Fibroblast of pulmonary artery (primary cell): Measurements from ENCODE around the gene STAB2.

Experiments used
- DNase-seq: peaks from one replicate; pipeline ENCODE4 v3.0.0-alpha.2; 2010; ENCODE audit warnings: low read depth
- H3K4me3 ChIP-seq: replicated peaks from 2 replicates; pipeline ENCODE4 v1.5.1; 2011; ENCODE audit warnings: low read depth, mild to moderate bottlenecking, control low read depth, low read length, moderate library complexity
- CTCF ChIP-seq: IDR thresholded peaks from 2 replicates; pipeline ENCODE4 v1.5.1; 2011; ENCODE audit warnings: mild to moderate bottlenecking, control low read depth, low read length, inconsistent platforms; ENCODE audit errors: missing control alignments

STAB2 gene

GRCh38 chr12:103798586-103798985 lies 211.5 kb downstream of the STAB2 start:
- no peak for TF ChIP-seq CTCF
- H3K4me3 ChIP-seq, result no peak overlapping the region
- DNase-seq, result no peak

GRCh38 chr12:103799504-103799856 lies 212.4 kb downstream of the STAB2 start:
- no peak overlapping the region for H3K4me3 ChIP-seq
- TF ChIP-seq CTCF, result no peak
- DNase-seq, result no peak

DNA sequence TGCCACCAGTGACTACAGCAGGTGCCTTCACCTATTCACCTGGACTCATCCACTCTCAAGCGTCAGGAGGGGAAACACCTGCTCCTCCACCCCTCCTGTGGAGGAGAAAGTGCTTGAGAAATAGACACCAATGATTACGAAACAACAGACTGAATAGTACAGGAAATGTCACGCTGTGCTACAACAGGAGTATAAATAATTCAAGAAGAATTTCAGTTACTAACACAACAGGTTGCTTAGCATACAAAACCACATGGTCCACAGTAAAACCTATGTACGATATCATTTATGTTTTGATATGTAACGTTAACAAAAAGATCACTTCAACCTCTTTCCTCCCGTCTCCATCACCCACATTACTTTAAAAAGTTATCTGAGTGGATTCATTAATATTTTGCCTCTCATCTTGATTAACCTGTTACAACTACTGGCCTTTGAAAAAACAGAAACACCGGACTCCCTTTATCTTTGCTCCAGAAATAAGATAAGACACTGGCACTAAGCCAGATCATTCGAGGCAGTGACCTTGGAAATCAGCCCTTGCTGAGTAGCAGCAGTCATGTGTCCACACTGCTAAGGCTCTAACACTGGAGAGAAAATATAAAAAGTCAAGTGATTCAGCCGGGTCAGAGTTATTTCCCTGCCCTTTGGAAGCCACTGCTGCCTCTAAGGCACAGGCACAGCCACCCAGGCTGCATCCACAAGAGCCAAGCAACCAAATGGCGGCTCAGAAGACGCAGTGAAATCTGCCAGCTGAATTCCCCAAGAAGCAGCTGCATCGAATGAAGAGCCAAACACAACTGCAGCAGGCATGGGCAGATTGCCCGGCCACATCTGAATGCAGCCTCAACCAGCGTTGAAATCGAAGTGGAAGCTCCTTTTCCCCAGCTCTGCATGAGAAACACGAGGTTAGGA lies 213.0 kb downstream of the STAB2 start:
- peak overlapping the region; percentile 8 for H3K4me3 ChIP-seq
- DNase-seq, result peak; percentile 86
- no peak for TF ChIP-seq CTCF

GRCh38 chr12:103801709-103802585 lies 214.9 kb downstream of the STAB2 start:
- DNase-seq, result peak; percentile 35
- no peak overlapping the region for H3K4me3 ChIP-seq
- TF ChIP-seq CTCF, result no peak

- no peak overlapping the region for H3K4me3 ChIP-seq
These were observed 215.5 kb downstream of the STAB2 start for GRCh38 chr12:103802586-103802886.

DNA sequence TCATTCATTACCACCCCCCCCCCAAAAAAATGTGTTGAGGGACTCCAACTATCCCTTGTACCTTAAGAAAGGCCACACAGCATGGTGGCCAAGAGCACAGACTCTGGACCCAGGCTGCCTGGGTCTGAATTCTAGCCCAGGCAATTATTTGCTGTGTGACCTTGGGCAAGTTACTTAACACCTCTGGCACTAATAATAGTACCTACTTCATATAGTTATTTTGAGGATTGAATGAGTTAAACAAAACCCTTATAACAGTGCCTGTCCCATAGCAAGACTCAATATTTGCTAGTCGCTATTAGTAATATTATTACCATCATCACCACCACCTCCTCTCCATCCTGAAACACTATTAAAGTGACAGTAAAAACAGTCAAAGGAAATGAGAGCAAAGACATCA lies 216.8 kb downstream of the STAB2 start:
- no peak overlapping the region for H3K4me3 ChIP-seq
- no peak for TF ChIP-seq CTCF
- DNase-seq, result no peak

More at GRCh38 chr12:103802586-103802886, 215.5 kb downstream of the STAB2 start:
- no peak for DNase-seq
- TF ChIP-seq CTCF, result no peak
